IPS DF 6.9 (cell line): ENCODE results near the gene IMPA2.
"Not testable (repeated sequence)": the region's sequence is repeated elsewhere in the genome, so short reads cannot be mapped to it uniquely, and the experiment has no call there.

Experiments
- DNase-seq: peaks from one replicate; pipeline ENCODE4 v3.0.0-alpha.2; 2013; ENCODE audit warnings: low read depth, low spot score
- H3K27ac ChIP-seq: one replicate; pipeline ENCODE4 v1.5.1; 2013; ENCODE audit warnings: low read length, control low read depth
- H3K27me3 ChIP-seq: 2 replicates; pipeline ENCODE4 v1.6.1; 2013; ENCODE audit warnings: mild to moderate bottlenecking, low read length; ENCODE audit not compliant: control insufficient read depth, insufficient read depth
- H3K36me3 ChIP-seq: 2 replicates; pipeline ENCODE4 v1.6.1; 2013; ENCODE audit warnings: low read length; ENCODE audit not compliant: control insufficient read depth, insufficient read depth
- H3K4me1 ChIP-seq: 2 replicates; pipeline ENCODE4 v1.6.1; 2013; ENCODE audit warnings: low read length; ENCODE audit not compliant: control insufficient read depth, insufficient read depth
- H3K4me3 ChIP-seq: 2 replicates; pipeline ENCODE4 v1.5.1; 2013; ENCODE audit warnings: mild to moderate bottlenecking, low read length
- H3K9me3 ChIP-seq: 2 replicates; pipeline ENCODE4 v1.6.1; 2013; ENCODE audit warnings: low read length, inconsistent platforms; ENCODE audit not compliant: control insufficient read depth, insufficient read depth
- WGBS: extraction: QIAGEN DNeasy Blood & Tissue Kit; methylation state at CpG from one replicate; pipeline ENCODE4 v1.1.7; 2013; ENCODE audit warnings: mixed read lengths, missing lambda C conversion rate; ENCODE audit not compliant: insufficient read length, insufficient coverage; 5-methylcytosine and 5-hydroxymethylcytosine counted together

The IMPA2 gene

DNA sequence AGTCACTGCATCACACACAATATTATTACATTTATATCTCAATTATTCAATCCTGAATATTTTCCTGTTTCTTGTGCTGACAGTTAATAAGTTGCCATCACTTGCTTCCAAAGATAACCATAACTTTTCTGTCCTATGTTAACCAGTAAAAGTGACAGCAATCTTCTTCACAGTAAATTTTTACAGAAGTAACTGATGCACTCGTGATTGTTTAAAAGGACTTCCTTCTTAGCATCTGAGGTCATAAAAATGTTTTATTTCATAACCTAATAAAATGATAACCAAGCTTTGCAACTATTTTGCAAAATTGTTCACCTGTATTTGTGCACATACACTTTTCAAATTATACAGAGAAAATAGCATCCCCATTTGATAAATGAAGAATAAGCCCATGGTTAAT, 91.7 kb downstream of the IMPA2 start:
- WGBS, result no CpG with 5 or more reads among the region's 1 CpG

DNA sequence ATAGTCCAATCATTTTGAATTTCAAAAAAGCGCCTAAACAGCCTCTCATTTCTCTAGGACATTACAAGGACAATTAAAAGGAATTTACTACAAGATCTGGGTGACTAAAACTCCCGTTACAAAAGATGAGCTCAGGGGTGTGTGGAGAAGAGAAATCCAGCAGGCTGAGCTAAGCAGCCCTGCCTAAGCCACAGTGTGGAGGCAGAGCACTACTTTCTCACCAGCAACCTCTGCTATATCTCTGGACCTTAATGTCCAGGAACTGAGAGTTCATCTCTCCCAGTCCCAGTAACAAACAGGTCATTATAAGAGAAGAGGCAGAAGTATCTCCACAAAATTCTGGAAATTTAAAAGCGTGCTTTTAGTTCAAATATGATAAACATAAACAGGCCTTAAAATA, 93.4 kb downstream of the IMPA2 start:
- no peak for DNase-seq
- no peak overlapping the region for H3K4me3 ChIP-seq
- no peaks in the 10 kb centered on the region for H3K9me3 ChIP-seq
- H3K27ac ChIP-seq, result no peak overlapping the region
- H3K27me3 ChIP-seq, result no peaks in the 10 kb centered on the region; the same call in 1 of the 2 replicates
- no peaks in the 10 kb centered on the region for H3K36me3 ChIP-seq
- WGBS, result no CpG with 5 or more reads among the region's 3 CpGs
- no peaks in the 10 kb centered on the region for H3K4me1 ChIP-seq

More for the DNA sequence above, 91.7 kb downstream of the IMPA2 start:
- no peak for DNase-seq
- Histone ChIP-seq H3K4me1 (no peaks in the 10 kb centered on the region), H3K27ac (no peak overlapping the region), H3K36me3 (no peaks in the 10 kb centered on the region), H3K27me3 (no peaks in the 10 kb centered on the region; the same call in 1 of the 2 replicates), H3K4me3 (no peak overlapping the region), H3K9me3 (no peaks in the 10 kb centered on the region)

DNA sequence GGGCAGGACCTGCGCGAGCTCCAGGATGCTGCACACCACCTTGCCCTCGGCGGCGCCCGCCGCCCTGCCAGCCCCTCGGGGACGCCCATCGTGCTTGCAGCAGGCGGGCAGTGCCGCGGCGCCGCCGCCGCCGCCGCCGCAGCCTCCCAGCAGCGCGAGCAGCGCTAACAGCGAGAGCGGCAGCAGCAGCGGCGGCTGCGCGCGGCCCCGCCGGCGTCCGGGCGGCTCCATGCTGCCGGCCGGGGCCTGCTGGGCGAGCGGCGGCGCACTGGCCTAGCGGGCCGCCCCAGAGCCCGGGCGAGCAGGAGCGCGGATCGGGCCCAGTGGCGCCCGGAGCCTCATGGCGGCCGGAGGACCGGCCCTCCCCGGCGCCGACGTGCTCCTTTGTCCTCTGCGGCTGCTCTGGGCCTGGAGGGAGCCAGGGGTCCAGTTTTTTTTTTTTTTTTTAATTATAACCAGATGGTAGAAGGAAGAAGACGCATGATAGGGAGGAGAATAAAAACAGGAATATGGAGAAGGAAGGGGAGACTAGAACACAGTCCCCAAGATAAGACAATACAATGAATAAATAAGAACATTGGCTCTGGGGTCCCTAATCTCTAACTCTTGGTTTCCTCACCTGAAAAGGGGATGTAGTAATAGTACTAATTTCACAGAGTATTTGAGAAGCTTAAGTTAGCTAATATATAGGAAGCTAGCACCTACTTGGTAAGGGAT, 95.3 kb downstream of the IMPA2 start:
- no peak overlapping the region for H3K27ac ChIP-seq
- H3K27me3 ChIP-seq, result no peaks in the 10 kb centered on the region; the same call in 1 of the 2 replicates
- H3K4me3 ChIP-seq, result peak overlapping the region; percentile 28; the same call in 1 of the 2 replicates
- H3K4me1 ChIP-seq, result no peaks in the 10 kb centered on the region
- no peak for DNase-seq
- H3K9me3 ChIP-seq, result no peaks in the 10 kb centered on the region
- no peaks in the 10 kb centered on the region for H3K36me3 ChIP-seq
- WGBS, result no CpG with 5 or more reads among the region's 59 CpGs

DNA sequence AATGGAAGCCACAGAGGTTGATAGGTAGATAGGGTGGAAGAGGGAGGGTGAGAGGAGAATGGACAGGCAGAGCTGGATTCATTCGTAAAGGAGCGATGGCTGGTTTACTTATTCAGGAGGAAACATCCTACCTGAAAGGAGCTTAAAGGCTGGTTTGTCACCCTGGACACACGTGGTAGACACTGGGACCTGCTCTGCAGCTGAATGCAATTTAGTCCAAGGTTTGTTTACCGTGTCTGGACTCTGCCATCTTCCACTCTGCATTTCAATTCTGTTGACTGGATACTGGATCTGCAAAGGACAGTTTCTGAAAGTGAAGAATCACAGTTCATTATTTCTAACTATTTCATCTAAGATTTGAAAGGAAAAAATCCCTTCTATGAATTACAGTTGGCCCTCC, 96.7 kb downstream of the IMPA2 start:
- WGBS, result no CpG with 5 or more reads among the region's 4 CpGs
- H3K4me3 ChIP-seq, result not testable (repeated sequence)

DNA sequence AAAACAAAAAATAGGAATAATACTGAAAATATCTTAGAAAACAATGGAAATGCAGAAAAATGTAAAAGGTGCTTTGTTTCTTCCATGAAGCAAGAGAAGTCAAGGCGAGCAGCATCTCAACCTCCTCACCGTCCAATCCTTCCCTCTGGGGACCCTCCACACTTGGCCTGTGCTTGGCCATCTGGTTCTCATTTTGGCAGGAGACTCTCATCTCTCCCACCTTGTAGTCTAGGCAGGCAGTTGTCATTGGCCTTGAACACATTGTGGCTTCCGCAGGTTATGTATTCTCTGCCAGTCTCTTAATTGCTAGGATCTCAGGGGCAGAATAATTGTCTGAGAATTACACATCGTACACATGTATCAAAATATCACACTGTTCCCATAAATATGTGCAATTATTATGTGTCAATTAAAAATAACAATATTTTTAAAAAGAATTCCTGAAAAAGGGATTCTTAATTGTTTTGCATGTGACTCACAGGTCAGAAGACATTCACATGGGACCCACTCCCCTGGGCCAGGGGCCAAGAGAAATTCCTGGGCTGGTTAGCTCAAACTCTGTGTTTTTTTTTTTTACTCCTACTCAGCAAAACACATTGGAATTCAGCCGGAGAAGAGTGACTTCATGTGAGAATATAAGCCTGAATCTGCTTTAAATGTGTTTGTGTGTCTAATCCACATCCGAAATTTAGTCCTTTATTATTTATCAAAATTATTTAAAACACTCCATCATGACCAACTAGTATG, 98.4 kb downstream of the IMPA2 start:
- Histone ChIP-seq H3K9me3 (no peaks in the 10 kb centered on the region), H3K36me3 (no peaks in the 10 kb centered on the region), H3K4me3 (no peak overlapping the region), H3K4me1 (no peaks in the 10 kb centered on the region), H3K27me3 (no peaks in the 10 kb centered on the region; the same call in 1 of the 2 replicates), H3K27ac (no peak overlapping the region)
- no peak for DNase-seq
- no CpG with 5 or more reads among the region's 6 CpGs for WGBS

More for the DNA sequence above, 96.7 kb downstream of the IMPA2 start:
- not testable (repeated sequence) for H3K27ac ChIP-seq, DNase-seq, H3K9me3 ChIP-seq, H3K36me3 ChIP-seq, H3K4me1 ChIP-seq, H3K27me3 ChIP-seq
